Measurements from ENCODE around the gene NDEL1. TPM values are rescaled to one million over a fixed set of nuclear protein-coding genes. Genes with fewer than 3 reads are reported as not detected.

Gene NDEL1
- total RNA-seq, 1 donor from 2014 or later, result 30.5 TPM

DNA sequence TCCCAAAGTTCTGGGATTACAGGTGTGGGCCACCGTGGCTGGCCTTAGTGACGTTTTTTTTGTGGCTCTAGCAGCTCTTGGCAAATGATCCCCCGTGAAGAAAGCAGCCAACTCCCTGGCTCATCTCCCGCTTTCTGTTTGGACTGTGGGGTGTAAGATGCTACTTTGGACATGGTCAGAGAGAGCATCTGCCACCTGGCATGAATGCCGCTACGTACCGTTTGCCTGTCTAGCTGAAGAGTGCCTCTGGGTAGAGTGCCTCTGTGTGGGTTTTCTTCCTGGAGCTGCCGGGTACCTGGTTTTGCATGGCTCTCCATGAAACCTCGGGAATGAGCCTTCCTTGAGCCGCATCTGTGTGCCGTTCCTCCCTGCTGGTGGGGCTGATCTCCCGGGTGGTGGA, 34.3 kb downstream of the NDEL1 start:
- no peak for DNase-seq (ENCODE audit: low spot score, unreplicated experiment)

DNA sequence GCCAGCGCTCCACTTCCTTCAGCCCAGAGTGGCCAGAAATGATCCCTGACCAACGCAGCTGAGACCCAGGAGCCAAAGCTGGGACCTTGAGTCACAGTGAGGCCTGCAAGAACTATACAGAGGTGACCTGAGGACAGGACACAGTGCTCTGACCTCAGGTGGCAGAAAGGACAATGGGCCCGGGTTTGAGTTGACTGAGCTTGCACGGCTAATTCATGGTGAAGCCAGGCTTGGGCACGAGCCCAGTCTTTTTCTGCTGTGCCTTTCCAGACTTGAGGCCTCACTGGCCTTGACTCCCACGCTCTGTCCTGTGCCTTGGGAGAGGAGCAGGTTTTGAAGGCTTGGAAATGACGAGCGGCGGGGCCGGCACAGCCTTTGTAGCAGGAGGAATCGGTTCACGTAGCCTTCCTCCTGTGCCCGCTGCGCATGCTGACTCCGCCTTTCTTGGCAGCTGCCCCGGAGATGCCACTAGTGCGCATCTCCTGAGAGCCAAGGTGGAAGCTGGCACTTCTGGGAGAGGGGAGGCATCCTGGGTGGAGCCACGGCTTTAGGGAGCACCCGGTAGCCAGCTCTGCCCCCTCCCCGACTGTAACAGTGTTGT, 34.9 kb downstream of the NDEL1 start:
- no peak for DNase-seq (ENCODE audit: low spot score, unreplicated experiment)
- Mint-ChIP-seq H3K4me3 (ENCODE audit: low read depth) (no peak overlapping the region), H3K4me1 (ENCODE audit: low read depth) (no peaks in the 10 kb centered on the region), H3K9me3 (ENCODE audit: low read depth) (no peaks in the 10 kb centered on the region), H3K27ac (no peak overlapping the region), H3K36me3 (ENCODE audit: insufficient read depth) (peaks cover 27% of the 10 kb centered on the region), H3K27me3 (no peaks in the 10 kb centered on the region)
- TF ChIP-seq, protein P1, sequence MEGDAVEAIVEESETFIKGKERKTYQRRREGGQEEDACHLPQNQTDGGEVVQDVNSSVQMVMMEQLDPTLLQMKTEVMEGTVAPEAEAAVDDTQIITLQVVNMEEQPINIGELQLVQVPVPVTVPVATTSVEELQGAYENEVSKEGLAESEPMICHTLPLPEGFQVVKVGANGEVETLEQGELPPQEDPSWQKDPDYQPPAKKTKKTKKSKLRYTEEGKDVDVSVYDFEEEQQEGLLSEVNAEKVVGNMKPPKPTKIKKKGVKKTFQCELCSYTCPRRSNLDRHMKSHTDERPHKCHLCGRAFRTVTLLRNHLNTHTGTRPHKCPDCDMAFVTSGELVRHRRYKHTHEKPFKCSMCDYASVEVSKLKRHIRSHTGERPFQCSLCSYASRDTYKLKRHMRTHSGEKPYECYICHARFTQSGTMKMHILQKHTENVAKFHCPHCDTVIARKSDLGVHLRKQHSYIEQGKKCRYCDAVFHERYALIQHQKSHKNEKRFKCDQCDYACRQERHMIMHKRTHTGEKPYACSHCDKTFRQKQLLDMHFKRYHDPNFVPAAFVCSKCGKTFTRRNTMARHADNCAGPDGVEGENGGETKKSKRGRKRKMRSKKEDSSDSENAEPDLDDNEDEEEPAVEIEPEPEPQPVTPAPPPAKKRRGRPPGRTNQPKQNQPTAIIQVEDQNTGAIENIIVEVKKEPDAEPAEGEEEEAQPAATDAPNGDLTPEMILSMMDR (IDR thresholded peaks at IDR 0.05; ENCODE audit: unreplicated experiment), result no peak

More for the DNA sequence above, 34.3 kb downstream of the NDEL1 start:
- Mint-ChIP-seq H3K36me3 (ENCODE audit: insufficient read depth) (peaks cover 23% of the 10 kb centered on the region), H3K9me3 (ENCODE audit: low read depth) (no peaks in the 10 kb centered on the region), H3K4me1 (ENCODE audit: low read depth) (peaks cover 2% of the 10 kb centered on the region), H3K27me3 (no peaks in the 10 kb centered on the region), H3K4me3 (ENCODE audit: low read depth) (no peak overlapping the region), H3K27ac (peak overlapping the region; percentile 67)
- TF ChIP-seq, protein P1 (IDR thresholded peaks at IDR 0.05; ENCODE audit: unreplicated experiment), result no peak

DNA sequence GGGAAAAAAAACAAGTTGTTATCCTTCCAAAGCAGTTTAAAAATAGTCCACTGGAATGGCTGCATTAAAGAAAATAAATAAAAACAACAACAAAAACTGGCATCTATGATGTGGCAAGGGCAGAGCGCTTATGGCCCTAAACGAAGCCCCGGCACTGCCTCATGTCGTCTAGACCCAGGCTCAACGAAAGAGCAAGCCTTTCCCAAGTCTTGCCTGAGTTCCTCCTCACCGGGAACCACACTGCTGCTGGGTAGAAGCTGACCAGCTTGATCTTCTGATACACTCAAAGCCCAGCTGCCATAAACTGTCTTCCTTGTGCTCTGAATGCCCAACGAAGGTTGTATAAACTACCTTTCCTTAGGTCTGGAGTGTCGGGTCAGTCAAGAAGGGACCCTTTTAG, 37.0 kb downstream of the NDEL1 start:
- H3K9me3 Mint-ChIP-seq (ENCODE audit: low read depth), result no peaks in the 10 kb centered on the region
- no peak overlapping the region for H3K4me3 Mint-ChIP-seq (ENCODE audit: low read depth)
- H3K27me3 Mint-ChIP-seq, result no peaks in the 10 kb centered on the region
- peaks cover 31% of the 10 kb centered on the region for H3K36me3 Mint-ChIP-seq (ENCODE audit: insufficient read depth)
- H3K4me1 Mint-ChIP-seq (ENCODE audit: low read depth), result no peaks in the 10 kb centered on the region
- no peak for DNase-seq (ENCODE audit: low spot score, unreplicated experiment)
- TF ChIP-seq, protein P1 (IDR thresholded peaks at IDR 0.05; ENCODE audit: unreplicated experiment), result no peak
- H3K27ac Mint-ChIP-seq, result peak overlapping the region; percentile 85

DNA sequence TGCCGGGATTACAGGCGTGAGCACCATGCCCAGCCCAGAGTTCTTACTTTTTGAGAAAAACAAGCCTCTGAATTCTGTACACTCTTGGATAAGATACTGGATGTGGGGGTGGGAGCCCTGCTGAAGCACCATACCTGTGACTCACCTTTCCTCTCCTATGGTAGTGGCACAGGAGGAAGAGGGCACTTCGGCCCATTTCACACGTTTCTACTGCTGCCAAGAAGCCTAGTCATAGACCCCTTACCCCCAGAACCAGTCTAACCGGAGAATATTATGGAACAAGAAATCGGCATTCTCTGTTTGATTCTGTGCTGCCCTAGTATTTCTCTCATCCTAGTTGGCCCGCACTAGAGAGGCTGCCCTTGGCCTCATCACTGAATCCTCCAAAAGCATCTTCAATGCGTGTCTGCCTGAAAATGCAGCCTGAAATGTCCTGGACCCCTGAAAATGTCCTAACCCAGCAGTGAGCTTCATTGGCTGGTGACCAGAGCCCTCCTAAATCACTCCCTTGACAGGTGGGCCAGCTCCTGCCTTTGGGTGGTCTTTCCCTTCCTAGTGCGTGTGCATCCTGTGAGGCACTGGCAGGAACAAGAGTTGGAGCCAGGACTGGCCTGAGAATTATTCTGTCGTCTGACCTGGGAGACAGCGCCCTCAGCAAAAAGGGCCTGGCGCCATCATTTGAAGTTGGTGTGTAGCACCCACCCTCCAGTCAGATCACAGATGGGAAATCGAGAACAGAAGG, 37.9 kb downstream of the NDEL1 start:
- Mint-ChIP-seq H3K27me3 (no peaks in the 10 kb centered on the region), H3K9me3 (ENCODE audit: low read depth) (no peaks in the 10 kb centered on the region), H3K36me3 (ENCODE audit: insufficient read depth) (peaks cover 32% of the 10 kb centered on the region), H3K4me3 (ENCODE audit: low read depth) (no peak overlapping the region), H3K27ac (peak overlapping the region; percentile 33), H3K4me1 (ENCODE audit: low read depth) (no peaks in the 10 kb centered on the region)
- DNase-seq (ENCODE audit: low spot score, unreplicated experiment), result no peak
- TF ChIP-seq, protein P1 (IDR thresholded peaks at IDR 0.05; ENCODE audit: unreplicated experiment), result no peak

DNA sequence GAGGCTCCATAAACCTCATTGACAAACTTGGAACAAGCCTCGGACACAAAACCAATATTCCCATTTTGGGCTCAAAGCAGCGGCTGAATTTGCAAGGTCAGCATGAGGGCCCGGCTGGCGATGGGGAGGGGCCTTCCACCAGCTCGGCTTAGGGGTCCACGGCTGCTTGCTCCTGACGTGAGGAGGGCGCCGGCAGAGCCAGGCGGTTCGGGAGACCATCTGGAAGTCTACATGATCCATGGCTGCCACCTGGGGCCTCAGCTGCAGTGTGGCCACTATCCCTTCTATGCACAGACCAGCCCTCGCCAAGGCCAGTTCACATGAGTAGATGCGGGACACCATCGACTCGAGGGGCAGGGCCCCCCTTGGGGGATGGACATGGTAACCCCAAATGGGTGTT, 39.1 kb downstream of the NDEL1 start:
- H3K9me3 Mint-ChIP-seq (ENCODE audit: low read depth), result no peaks in the 10 kb centered on the region
- H3K27me3 Mint-ChIP-seq, result no peaks in the 10 kb centered on the region
- no peak for DNase-seq (ENCODE audit: low spot score, unreplicated experiment)
- H3K27ac Mint-ChIP-seq, result peak overlapping the region; percentile 5
- peaks cover 36% of the 10 kb centered on the region for H3K36me3 Mint-ChIP-seq (ENCODE audit: insufficient read depth)
- no peak overlapping the region for H3K4me3 Mint-ChIP-seq (ENCODE audit: low read depth)
- no peaks in the 10 kb centered on the region for H3K4me1 Mint-ChIP-seq (ENCODE audit: low read depth)
- TF ChIP-seq, protein P1 (IDR thresholded peaks at IDR 0.05; ENCODE audit: unreplicated experiment), result no peak
